Activated naive CD8-positive, alpha-beta T cell treated with anti-CD3 and anti-CD28 coated beads, Interleukin-2, amount 50 U/mL, for 24 hours (primary cell): ENCODE measurements around the gene TP53I11.

Experiments used
- ATAC-seq: fragments of 150-1000 bp; cut with Tn5 transposase; one replicate; pipeline ENCODE4 v1.10.0; 2021
- DNase-seq: peaks from one replicate; pipeline ENCODE4 v3.0.0; 2021
- H3K27ac Mint-ChIP-seq: one replicate; pipeline ENCODE4 v1.8.0; 2021; ENCODE audit warnings: mild to moderate bottlenecking, mixed read lengths
- H3K27me3 Mint-ChIP-seq: one replicate; pipeline ENCODE4 v1.8.0; 2021; ENCODE audit warnings: mixed read lengths
- H3K36me3 Mint-ChIP-seq: one replicate; pipeline ENCODE4 v1.8.0; 2021; ENCODE audit warnings: low read depth, mixed read lengths
- H3K4me1 Mint-ChIP-seq: one replicate; pipeline ENCODE4 v1.8.0; 2021; ENCODE audit warnings: mixed read lengths
- H3K4me3 Mint-ChIP-seq: one replicate; pipeline ENCODE4 v1.8.0; 2021; ENCODE audit warnings: mild to moderate bottlenecking, moderate library complexity, mixed read lengths
- H3K9me3 Mint-ChIP-seq: one replicate; pipeline ENCODE4 v1.8.0; 2021; ENCODE audit warnings: mixed read lengths

TP53I11 gene

DNA sequence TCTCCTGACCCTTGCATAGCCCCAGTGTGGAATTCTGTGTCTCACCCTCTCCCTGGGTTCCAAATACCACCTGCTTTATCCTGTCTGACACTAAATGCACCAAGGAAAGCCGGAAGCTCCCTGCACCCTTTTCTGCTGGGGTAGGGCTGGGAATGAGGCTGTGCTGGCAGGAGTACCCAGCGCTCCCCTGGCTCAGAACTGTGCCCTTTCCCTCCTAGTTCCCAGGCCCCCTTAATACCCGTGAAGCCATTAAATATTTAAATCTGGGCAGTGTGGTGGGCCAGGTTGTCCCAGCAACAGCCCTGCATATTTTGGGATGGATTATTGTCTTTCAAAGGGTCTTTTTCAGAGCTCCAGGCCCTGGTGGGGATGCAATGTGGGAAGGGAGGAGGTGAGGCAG lies 63.0 kb downstream of the TP53I11 start:
- Mint-ChIP-seq H3K4me1 (no peaks in the 10 kb centered on the region), H3K9me3 (no peaks in the 10 kb centered on the region), H3K4me3 (no peak overlapping the region), H3K36me3 (no peaks in the 10 kb centered on the region), H3K27me3 (no peaks in the 10 kb centered on the region), H3K27ac (no peak overlapping the region)
- DNase-seq, result no peak
- no peak for ATAC-seq

DNA sequence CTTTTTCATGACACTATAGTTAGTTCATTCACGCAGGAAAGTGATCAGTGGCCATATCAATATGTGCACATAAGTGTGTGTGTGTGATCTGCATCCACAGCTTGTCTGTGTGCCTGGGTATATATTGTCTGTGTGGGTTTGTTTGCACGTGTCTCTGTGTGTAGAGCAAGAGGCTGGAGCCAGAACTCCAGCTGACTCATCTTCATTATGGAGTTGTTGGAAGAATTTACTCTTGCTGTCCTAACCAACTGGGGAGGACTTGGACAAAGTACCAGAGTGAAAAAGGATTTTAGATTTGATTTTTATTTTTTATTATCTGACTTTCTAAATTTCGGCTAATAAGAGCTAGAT lies 63.9 kb downstream of the TP53I11 start:
- H3K27ac Mint-ChIP-seq, result no peak overlapping the region
- no peak for DNase-seq
- H3K4me1 Mint-ChIP-seq, result no peaks in the 10 kb centered on the region

DNA sequence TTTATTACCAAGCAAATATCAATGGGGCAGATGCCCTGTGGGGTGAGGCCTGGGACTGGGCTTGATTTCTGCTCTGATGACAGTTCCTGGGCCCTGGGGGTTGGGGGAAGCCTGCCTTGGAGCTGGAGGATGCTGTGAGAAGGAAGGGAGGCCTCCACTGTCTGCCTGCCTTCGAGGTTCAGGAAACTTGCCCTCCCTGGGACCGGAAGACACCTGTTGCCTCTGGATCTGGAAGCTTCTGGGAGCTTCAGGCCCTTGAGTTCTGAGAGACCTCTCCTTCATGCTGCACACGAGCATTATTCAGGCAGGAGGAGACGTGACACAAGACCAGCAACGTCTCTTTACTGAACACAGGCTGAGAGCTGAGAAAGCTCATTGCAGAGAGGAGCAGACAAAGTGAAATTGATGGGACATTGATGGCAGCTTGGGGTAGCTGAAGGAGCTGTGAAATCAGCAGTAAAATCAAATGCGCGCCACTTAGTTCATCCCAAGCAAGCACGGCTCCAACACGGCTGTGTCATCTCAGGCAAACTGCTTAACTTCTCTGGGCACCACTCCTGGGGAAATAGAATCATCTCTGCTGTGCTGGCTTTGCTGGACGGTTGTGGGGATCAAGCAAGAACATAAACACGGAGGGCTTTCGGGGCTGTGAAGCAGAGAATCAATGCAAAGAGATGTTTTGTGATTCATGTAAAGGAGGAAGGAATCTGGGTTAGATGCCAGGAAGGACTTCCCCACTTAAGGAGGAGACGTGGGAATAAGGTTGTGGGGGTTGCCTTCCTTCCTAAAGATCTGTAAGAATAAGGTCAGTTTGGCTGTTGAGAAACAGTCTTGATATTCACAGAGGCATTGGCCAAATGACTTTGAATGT lies 64.5 kb downstream of the TP53I11 start:
- Mint-ChIP-seq H3K27me3 (no peaks in the 10 kb centered on the region), H3K27ac (no peak overlapping the region), H3K36me3 (no peaks in the 10 kb centered on the region), H3K4me1 (no peaks in the 10 kb centered on the region), H3K4me3 (no peak overlapping the region), H3K9me3 (no peaks in the 10 kb centered on the region)
- ATAC-seq (no peak), DNase-seq (no peak)

More for the DNA sequence above, 63.9 kb downstream of the TP53I11 start:
- ATAC-seq, result no peak
- no peaks in the 10 kb centered on the region for H3K36me3 Mint-ChIP-seq
- H3K9me3 Mint-ChIP-seq, result no peaks in the 10 kb centered on the region
- H3K27me3 Mint-ChIP-seq, result no peaks in the 10 kb centered on the region
- H3K4me3 Mint-ChIP-seq, result no peak overlapping the region

DNA sequence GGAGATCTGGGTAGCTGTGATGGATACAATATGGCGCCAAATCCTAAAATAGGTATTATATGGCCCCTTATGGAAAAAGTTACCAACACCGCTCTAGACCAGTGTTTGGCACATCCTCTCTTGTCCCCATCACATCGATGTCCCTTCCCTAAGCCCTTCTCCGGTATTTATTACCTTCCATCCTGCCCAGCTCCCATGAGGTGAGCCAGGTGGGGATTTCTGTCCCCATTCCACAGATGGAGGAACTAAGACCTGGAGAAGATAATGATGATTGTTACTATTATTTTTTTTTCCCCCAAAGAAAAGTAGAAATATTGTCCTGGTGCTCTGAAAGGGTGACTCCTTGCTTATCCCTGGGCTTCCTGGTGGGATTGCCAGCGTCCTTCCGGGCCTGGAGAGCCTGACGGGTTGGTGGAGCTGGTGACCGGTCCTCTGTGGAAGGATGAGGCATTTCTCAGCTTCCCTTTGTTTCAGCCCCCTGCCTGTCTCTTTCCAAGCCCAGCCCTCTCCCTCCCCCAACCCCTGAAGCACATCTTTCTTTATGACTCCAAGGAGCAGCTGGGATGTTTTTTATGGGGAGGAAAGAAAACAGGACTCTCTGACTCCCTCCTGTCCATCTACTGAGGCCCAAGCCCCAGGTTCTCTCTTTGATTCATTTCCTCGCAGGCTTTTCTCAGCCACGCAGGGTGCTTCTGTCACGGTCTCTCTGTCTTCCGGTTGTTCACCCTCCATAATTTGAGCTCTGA lies 65.4 kb downstream of the TP53I11 start:
- H3K4me3 Mint-ChIP-seq, result no peak overlapping the region
- ATAC-seq, result no peak
- no peaks in the 10 kb centered on the region for H3K27me3 Mint-ChIP-seq

DNA sequence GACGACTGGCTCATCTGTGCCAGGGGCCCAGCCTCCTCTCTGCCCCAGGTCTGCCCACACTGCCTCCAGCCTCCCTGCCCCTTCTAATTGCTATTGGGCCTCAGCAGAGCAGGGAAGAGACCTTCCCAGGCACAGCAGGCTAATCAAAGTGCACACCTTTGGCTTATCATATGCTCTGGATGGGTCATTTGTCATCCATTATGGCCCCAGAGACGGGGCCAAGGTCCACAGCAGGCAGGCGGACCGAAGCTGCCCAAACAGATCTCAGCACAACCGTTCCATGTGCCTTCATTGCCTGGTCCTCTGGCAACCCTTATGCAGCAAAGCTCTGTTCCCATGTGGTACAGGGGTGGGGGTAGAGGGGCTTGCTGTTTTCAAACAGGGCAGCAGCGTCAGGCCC lies 66.6 kb downstream of the TP53I11 start:
- Mint-ChIP-seq H3K36me3 (no peaks in the 10 kb centered on the region), H3K9me3 (no peaks in the 10 kb centered on the region), H3K4me3 (no peak overlapping the region), H3K4me1 (no peaks in the 10 kb centered on the region), H3K27me3 (no peaks in the 10 kb centered on the region), H3K27ac (no peak overlapping the region)
- no peak for DNase-seq
- ATAC-seq, result no peak

More for the DNA sequence above, 65.4 kb downstream of the TP53I11 start:
- no peak for DNase-seq
- no peaks in the 10 kb centered on the region for H3K4me1 Mint-ChIP-seq
- H3K9me3 Mint-ChIP-seq, result no peaks in the 10 kb centered on the region
- H3K36me3 Mint-ChIP-seq, result no peaks in the 10 kb centered on the region
- no peak overlapping the region for H3K27ac Mint-ChIP-seq

DNA sequence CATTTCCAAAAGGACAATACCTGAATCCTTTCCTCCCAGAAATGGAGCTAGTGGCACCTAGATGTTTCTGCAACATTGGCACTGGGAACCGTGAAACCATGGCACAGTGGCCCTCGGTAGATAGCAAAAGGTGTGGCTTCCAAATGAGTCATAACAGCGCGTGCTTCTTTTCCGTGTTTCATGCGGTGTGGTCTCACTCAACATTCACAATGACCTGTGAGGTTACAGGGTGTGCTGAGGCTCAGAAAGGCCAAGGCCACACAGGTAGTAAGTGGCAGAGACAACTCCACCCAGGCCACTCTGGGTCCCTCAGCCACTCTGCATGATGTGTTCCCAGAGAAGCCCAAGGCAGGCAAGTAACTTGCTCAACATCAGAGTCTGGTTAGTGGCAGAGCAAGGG lies 67.4 kb downstream of the TP53I11 start:
- no peak for DNase-seq
- Mint-ChIP-seq H3K27ac (no peak overlapping the region), H3K36me3 (no peaks in the 10 kb centered on the region), H3K9me3 (no peaks in the 10 kb centered on the region), H3K27me3 (no peaks in the 10 kb centered on the region), H3K4me3 (no peak overlapping the region), H3K4me1 (no peaks in the 10 kb centered on the region)
- peak; percentile 22 for ATAC-seq
